ENCODE results near the gene SOX5. TPM values are rescaled to one million over a fixed set of nuclear protein-coding genes. Genes with fewer than 3 reads are reported as not detected.

The SOX5 gene
- total and polyA plus RNA-seq, 2 donors (not counting 1 experiment from before 2014, with no cell fraction given) = 3.9 to 17.2 TPM

DNA sequence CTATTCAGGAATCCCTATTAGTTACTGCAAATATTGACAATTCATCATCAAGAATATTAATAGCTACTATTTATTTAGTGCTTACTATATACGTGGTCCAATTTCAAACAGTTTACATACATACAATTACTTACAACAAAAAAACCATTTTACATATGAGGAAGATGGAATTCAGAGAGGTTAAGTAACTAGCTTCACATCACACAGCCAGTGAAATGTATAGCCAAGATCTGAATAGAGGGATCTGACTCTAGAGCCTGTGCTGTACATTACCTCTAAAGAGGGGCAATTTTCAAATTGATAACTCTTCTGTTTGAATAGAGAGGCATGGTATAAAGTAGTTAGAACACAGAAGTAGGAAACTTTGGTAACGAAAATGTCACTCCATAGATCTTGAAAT is 18.3 kb downstream of the SOX5 start:
- WGBS (ENCODE audit: insufficient coverage) = no CpG with 5 or more reads among the region's 2 CpGs
- ATAC-seq (ENCODE audit: low read depth) = no peak
- H3K4me2 ChIP-seq (replicated peaks; ENCODE audit: low read depth, low read length, poor library complexity, severe bottlenecking) = no peak overlapping the region

DNA sequence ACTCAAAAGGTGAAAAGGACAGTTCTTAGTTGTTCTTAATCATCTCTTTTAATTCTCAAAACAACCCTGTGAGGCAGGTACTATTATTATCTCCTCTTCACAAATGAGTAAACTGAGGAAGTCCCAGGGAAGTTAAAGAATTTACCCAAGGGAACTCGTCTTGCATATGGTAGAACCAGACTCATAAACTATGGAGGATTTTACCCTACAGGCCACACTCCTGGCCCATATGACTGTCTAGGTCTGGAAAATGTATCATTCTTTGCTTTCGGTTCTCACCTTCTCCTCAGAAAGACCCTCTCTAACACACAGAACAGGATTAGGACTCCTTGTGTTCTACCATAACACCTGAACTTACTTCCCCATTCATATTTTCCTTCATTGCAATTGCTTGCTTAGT is 18.9 kb downstream of the SOX5 start:
- no peaks in the 10 kb centered on the region for H3K27me3 ChIP-seq (replicated peaks in 1 of 4; ENCODE audit: control extremely low read depth in 1 of 4, control insufficient read depth in 3 of 4, insufficient read depth in 4 of 4, low read length in 3 of 4)
- 80% methylated on average over 2 of the region's 2 CpGs for WGBS (ENCODE audit: insufficient coverage)
- H3K4me3 ChIP-seq (ENCODE audit: control extremely low read depth in 1 of 5, extremely low read depth in 1 of 5, insufficient read depth in 1 of 5, low read depth in 2 of 5, low read length in 4 of 5) = no peak overlapping the region
- H3K9me3 ChIP-seq (ENCODE audit: control extremely low read depth in 1 of 3, control insufficient read depth in 2 of 3, insufficient read depth in 1 of 3, low read length in 2 of 3) = no peaks in the 10 kb centered on the region
- H3K4me1 Mint-ChIP-seq = no peaks in the 10 kb centered on the region
- ATAC-seq (ENCODE audit: low read depth) = no peak
- H2AFZ ChIP-seq (ENCODE audit: insufficient read depth, low read depth, low read length, poor library complexity, severe bottlenecking) = no peak overlapping the region
- POLR2A ChIA-PET = no interaction called here
- no peaks in the 10 kb centered on the region for H3K79me2 ChIP-seq (ENCODE audit: control insufficient read depth, insufficient read depth, low read length)
- no peak overlapping the region for H3K4me2 ChIP-seq (replicated peaks; ENCODE audit: low read depth, low read length, poor library complexity, severe bottlenecking)
- H3K4me1 ChIP-seq (ENCODE audit: control insufficient read depth in 2 of 2, insufficient read depth in 2 of 2, low read length in 2 of 2) = no peaks in the 10 kb centered on the region
- no peaks in the 10 kb centered on the region for H3K36me3 ChIP-seq (replicated peaks in 1 of 2; ENCODE audit: control extremely low read depth in 1 of 2, control insufficient read depth in 1 of 2, extremely low read depth in 1 of 2, insufficient read depth in 2 of 2, low read length in 1 of 2)
- H3K27ac ChIP-seq (ENCODE audit: low read length in 2 of 2) = no peak overlapping the region
- no peak for DNase-seq
- no peak for TF ChIP-seq EZH2 (IDR thresholded peaks at IDR 0.05; ENCODE audit: borderline replicate concordance, insufficient read depth, low read depth, low read length, poor library complexity, severe bottlenecking)
- TF ChIP-seq, protein P1, sequence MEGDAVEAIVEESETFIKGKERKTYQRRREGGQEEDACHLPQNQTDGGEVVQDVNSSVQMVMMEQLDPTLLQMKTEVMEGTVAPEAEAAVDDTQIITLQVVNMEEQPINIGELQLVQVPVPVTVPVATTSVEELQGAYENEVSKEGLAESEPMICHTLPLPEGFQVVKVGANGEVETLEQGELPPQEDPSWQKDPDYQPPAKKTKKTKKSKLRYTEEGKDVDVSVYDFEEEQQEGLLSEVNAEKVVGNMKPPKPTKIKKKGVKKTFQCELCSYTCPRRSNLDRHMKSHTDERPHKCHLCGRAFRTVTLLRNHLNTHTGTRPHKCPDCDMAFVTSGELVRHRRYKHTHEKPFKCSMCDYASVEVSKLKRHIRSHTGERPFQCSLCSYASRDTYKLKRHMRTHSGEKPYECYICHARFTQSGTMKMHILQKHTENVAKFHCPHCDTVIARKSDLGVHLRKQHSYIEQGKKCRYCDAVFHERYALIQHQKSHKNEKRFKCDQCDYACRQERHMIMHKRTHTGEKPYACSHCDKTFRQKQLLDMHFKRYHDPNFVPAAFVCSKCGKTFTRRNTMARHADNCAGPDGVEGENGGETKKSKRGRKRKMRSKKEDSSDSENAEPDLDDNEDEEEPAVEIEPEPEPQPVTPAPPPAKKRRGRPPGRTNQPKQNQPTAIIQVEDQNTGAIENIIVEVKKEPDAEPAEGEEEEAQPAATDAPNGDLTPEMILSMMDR (IDR thresholded peaks at IDR 0.05) = no peak
- no peak overlapping the region for H3K9ac ChIP-seq (ENCODE audit: low read length)
- intact Hi-C loops (cut with micrococcal nuclease) = no loop called here
- CTCF ChIA-PET = no interaction called here
- H3K4me3 Mint-ChIP-seq = no peak overlapping the region
- H3K27ac Mint-ChIP-seq = no peak overlapping the region
- no peaks in the 10 kb centered on the region for H3K27me3 Mint-ChIP-seq
- no peaks in the 10 kb centered on the region for H4K20me1 ChIP-seq (ENCODE audit: control insufficient read depth, insufficient read depth, low read length, poor library complexity, severe bottlenecking)
- H3K9me3 Mint-ChIP-seq (ENCODE audit: insufficient read depth) = no peaks in the 10 kb centered on the region

More for the DNA sequence above, 18.3 kb downstream of the SOX5 start:
- H3K9ac ChIP-seq (ENCODE audit: low read length) = no peak overlapping the region
- Mint-ChIP-seq H3K27ac (no peak overlapping the region), H3K9me3 (ENCODE audit: insufficient read depth) (no peaks in the 10 kb centered on the region), H3K4me1 (no peaks in the 10 kb centered on the region), H3K4me3 (no peak overlapping the region), H3K27me3 (no peaks in the 10 kb centered on the region)
- DNase-seq = no peak
- intact Hi-C loops (cut with micrococcal nuclease) = no loop called here
- no peaks in the 10 kb centered on the region for H3K27me3 ChIP-seq (replicated peaks in 1 of 4; ENCODE audit: control extremely low read depth in 1 of 4, control insufficient read depth in 3 of 4, insufficient read depth in 4 of 4, low read length in 3 of 4)
- no peaks in the 10 kb centered on the region for H3K4me1 ChIP-seq (ENCODE audit: control insufficient read depth in 2 of 2, insufficient read depth in 2 of 2, low read length in 2 of 2)
- TF ChIP-seq, protein P1 (IDR thresholded peaks at IDR 0.05) = no peak
- no peak for TF ChIP-seq EZH2 (IDR thresholded peaks at IDR 0.05; ENCODE audit: borderline replicate concordance, insufficient read depth, low read depth, low read length, poor library complexity, severe bottlenecking)
- no peak overlapping the region for H2AFZ ChIP-seq (ENCODE audit: insufficient read depth, low read depth, low read length, poor library complexity, severe bottlenecking)
- no peak overlapping the region for H3K27ac ChIP-seq (ENCODE audit: low read length in 2 of 2)
- H3K9me3 ChIP-seq (ENCODE audit: control extremely low read depth in 1 of 3, control insufficient read depth in 2 of 3, insufficient read depth in 1 of 3, low read length in 2 of 3) = no peaks in the 10 kb centered on the region
- no peak overlapping the region for H3K4me3 ChIP-seq (ENCODE audit: control extremely low read depth in 1 of 5, extremely low read depth in 1 of 5, insufficient read depth in 1 of 5, low read depth in 2 of 5, low read length in 4 of 5)
- ChIA-PET CTCF (no interaction called here), POLR2A (no interaction called here)
- no peaks in the 10 kb centered on the region for H3K36me3 ChIP-seq (replicated peaks in 1 of 2; ENCODE audit: control extremely low read depth in 1 of 2, control insufficient read depth in 1 of 2, extremely low read depth in 1 of 2, insufficient read depth in 2 of 2, low read length in 1 of 2)
- H4K20me1 ChIP-seq (ENCODE audit: control insufficient read depth, insufficient read depth, low read length, poor library complexity, severe bottlenecking) = no peaks in the 10 kb centered on the region
- no peaks in the 10 kb centered on the region for H3K79me2 ChIP-seq (ENCODE audit: control insufficient read depth, insufficient read depth, low read length)

Measured in B cell (primary cell).